ENCODE measurements around the gene USP5. TPM values are rescaled to one million over a fixed set of nuclear protein-coding genes. Genes with fewer than 3 reads are reported as not detected.
A peak's percentile ranks its signal among the peaks of the same experiment; 100 is the strongest.

The USP5 gene
- total and polyA plus RNA-seq, 11 donors, result 23.4 to 96.8 (median 60.6) TPM

DNA sequence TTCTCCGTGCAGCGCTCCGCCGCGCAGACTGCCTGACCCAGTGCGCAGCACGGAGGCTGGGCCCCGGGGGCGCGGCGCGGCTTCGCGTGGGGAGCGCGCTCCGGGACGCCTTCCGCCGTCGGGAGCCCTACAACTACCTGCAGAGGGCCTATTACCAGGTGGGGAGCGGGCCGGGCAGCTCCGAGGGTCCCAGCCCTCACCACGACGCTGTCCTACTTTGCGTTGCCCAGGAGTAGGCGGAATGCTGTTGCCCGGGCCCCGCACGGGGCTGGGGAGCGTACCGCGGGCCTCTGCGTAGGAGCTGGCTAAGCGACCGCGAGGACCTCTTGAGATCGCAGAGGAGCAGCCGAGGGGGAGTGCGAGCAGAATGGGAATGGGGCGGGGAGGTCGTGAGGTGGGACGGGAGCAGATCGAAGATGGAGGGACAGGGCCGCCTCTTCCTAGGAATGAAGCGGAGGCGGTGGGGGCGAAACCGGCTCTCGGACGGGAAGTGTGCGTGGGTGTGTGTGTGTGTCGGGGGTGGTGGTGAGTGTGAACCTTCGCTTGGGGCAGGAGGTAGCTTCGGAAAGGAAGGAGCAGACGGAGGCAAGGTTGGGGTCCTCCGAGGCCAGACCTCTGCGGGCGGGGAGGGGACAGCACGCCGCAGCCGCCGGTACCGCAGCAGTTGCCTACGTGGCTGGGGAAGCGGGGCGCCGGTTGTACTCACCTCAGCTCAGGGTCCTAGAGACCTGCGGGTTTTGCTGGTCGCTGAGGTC is 23.0 kb upstream of the USP5 start:
- Histone ChIP-seq H3K9me3 (no peaks in the 10 kb centered on the region), H3K4me1 (peaks cover 0 to 37% (median 17%) of the 10 kb centered on the region in 12 donors), H3K4me3 (peak overlapping the region; percentile 62 to 92 (median 78)), H3K27me3 (peaks cover 0 to 9% (median 0%) of the 10 kb centered on the region in 9 donors), H3K36me3 (peaks cover 0 to 31% (median 0%) of the 10 kb centered on the region in 9 donors), H3K27ac (peak overlapping the region; percentile 65 to 92 (median 85))
- WGBS, 4 donors, result 1 to 2% (median 1%) methylated on average over 47 to 71 of the region's 71 CpGs
- DNase-seq, result peak in 2 of 5 donors; percentile 36 to 58
- intact Hi-C loops (cut with DNase I), result loop anchor here (5.0 to 10.0 kb wide), 5 partner anchors 54 to 214 kb away; partner anchors contain the start of genes MLF2 (in 6 of the 10) and LAG3 (in 1 of the 10)
- peak in 3 of 4 donors; percentile 8 to 31 (median 29) for ATAC-seq
- TF ChIP-seq, protein P1, sequence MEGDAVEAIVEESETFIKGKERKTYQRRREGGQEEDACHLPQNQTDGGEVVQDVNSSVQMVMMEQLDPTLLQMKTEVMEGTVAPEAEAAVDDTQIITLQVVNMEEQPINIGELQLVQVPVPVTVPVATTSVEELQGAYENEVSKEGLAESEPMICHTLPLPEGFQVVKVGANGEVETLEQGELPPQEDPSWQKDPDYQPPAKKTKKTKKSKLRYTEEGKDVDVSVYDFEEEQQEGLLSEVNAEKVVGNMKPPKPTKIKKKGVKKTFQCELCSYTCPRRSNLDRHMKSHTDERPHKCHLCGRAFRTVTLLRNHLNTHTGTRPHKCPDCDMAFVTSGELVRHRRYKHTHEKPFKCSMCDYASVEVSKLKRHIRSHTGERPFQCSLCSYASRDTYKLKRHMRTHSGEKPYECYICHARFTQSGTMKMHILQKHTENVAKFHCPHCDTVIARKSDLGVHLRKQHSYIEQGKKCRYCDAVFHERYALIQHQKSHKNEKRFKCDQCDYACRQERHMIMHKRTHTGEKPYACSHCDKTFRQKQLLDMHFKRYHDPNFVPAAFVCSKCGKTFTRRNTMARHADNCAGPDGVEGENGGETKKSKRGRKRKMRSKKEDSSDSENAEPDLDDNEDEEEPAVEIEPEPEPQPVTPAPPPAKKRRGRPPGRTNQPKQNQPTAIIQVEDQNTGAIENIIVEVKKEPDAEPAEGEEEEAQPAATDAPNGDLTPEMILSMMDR (IDR thresholded peaks at IDR 0.05), result no peak
- TF ChIP-seq POLR2A (IDR thresholded peaks at IDR 0.05), result no peak

DNA sequence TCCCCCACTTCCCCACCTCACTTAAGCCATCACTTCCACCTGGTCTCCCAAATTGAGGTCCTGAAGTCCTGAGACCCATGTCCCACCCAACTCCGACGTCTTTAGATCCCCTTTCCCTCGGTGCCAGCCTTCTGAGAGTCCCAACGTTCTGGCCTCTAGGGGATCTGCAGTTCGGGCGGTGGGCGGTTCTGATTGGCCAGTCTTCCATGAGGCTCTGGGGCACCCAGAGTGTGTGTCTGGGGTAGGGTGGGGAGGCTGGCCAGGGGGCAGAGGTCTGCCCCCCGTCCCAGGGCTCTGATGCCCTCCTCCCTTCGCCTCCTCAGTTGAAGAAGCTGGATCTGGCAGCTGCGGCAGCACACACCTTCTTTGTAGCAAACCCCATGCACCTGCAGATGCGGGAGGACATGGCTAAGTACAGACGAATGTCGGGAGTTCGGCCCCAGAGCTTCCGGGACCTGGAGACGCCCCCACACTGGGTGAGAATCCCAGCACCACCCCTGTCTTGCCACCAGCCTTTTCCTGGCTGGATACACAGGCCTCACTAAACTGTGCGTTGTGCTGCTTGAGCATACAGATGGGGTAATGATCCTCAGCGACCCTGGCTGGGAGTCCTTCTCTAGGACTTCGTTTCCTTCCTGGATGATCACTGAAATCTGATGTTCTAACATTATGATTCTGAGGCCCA is 22.3 kb upstream of the USP5 start:
- H3K9me3 ChIP-seq, result no peaks in the 10 kb centered on the region
- TF ChIP-seq, protein P1 (IDR thresholded peaks at IDR 0.05), result peak in 1 of 12 donors; percentile 13
- TF ChIP-seq POLR2A (IDR thresholded peaks at IDR 0.05), result no peak
- peak overlapping the region; percentile 65 to 92 (median 85) for H3K27ac ChIP-seq
- WGBS, 4 donors, result 52 to 59% (median 55%) methylated on average over 14 to 19 of the region's 19 CpGs
- peaks cover 0 to 9% (median 0%) of the 10 kb centered on the region in 9 donors for H3K27me3 ChIP-seq
- peak in 2 of 4 donors; percentile 1 to 4 for ATAC-seq
- intact Hi-C loops (cut with DNase I), result loop anchor here (5.0 to 10.0 kb wide), 5 partner anchors 55 to 215 kb away; partner anchors contain the start of genes MLF2 (in 6 of the 10) and LAG3 (in 1 of the 10)
- peaks cover 0 to 38% (median 5%) of the 10 kb centered on the region in 9 donors for H3K36me3 ChIP-seq
- peak in 2 of 5 donors; percentile 55 to 59 for DNase-seq
- H3K4me3 ChIP-seq, result peak overlapping the region; percentile 62 to 92 (median 78)
- H3K4me1 ChIP-seq, result peaks cover 0 to 42% (median 21%) of the 10 kb centered on the region in 12 donors

DNA sequence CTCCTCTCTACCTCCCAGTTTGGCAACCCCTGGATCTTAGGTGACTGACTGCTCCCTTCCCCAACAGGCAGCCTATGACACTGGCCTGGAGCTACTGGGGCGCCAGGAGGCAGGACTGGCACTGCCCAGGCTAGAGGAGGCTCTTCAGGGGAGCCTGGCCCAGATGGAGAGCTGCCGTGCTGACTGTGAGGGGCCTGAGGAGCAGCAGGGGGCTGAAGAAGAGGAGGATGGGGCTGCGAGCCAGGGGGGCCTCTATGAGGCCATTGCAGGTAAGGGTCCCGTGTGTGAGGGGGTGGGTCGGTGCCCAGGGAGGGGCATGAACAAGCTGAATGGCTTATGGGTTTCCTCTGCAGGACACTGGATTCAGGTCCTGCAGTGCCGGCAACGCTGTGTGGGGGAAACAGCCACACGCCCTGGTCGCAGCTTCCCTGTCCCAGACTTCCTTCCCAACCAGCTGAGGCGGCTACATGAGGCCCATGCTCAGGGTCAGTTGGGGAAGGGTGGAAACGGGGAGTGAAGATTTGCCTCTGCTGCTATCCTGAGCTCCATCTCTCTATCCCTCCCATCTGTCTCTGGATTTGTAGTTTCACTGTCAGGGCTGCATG is 21.6 kb upstream of the USP5 start:
- H3K27ac ChIP-seq, result peak overlapping the region in 3 of 12 donors; percentile 24 to 92 (median 74)
- ATAC-seq, result no peak
- H3K4me1 ChIP-seq, result peaks cover 0 to 40% (median 20%) of the 10 kb centered on the region in 12 donors
- peaks cover 0 to 9% (median 0%) of the 10 kb centered on the region in 9 donors for H3K27me3 ChIP-seq
- H3K9me3 ChIP-seq, result no peaks in the 10 kb centered on the region
- 84 to 89% (median 87%) methylated on average over 7 to 11 of the region's 11 CpGs for WGBS, 4 donors
- peak in 1 of 5 donors; percentile 23 for DNase-seq
- intact Hi-C loops (cut with DNase I), result no loop called here
- H3K4me3 ChIP-seq, result peak overlapping the region in 1 of 12 donors; percentile 74
- peaks cover 0 to 39% (median 8%) of the 10 kb centered on the region in 9 donors for H3K36me3 ChIP-seq
- TF ChIP-seq, protein P1 (IDR thresholded peaks at IDR 0.05), result no peak
- TF ChIP-seq POLR2A (IDR thresholded peaks at IDR 0.05), result no peak

All from heart left ventricle (tissue), 16 donors.